Activated effector memory CD4-positive, alpha-beta T cell treated with Interleukin-2 at 50 U/mL for 16 hours (primary cell): ENCODE results near the gene ZC3H14.

Source experiments
- DNase-seq: peaks from one replicate; pipeline ENCODE4 v3.0.0-alpha.2; 2020

ZC3H14 gene

DNA sequence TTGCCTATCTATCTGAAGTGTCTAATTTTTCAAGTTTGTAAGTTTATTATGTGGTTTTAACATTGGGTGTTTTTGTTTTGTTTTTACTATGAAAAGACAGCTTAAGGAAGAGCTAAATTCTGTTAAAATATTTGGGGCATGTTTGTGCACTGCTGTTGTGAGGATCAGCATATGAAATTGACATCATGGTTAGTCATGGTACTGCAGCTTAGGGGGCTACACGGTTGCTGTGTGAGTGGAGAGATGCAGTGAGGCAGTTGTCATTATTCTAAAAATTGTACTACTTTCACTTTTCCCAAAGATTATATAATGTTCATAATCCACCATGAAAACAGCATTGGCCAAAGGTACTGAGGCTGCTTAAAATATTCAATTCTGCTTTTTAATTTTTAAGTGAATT lies 49.0 kb downstream of the ZC3H14 start:
- no peak for DNase-seq

DNA sequence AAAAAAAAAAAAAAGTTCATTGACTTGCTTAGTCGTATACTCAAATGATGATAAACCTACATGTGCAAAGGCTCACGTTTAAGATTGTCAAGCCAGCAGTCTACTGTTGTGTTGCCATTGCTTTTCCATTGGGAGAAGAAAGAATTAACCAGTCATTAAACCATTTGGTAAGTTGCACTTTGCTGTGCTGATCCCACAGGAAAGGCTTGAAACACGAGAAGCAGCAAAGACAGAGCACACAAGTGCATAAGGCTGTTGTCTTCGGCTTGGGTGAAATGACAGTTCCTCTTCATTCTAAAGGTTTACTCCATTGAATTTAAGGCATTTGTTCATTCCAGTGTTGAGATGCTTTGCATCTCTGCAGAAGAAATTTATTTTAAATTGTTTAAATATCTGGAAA lies 50.1 kb downstream of the ZC3H14 start:
- DNase-seq: no peak

DNA sequence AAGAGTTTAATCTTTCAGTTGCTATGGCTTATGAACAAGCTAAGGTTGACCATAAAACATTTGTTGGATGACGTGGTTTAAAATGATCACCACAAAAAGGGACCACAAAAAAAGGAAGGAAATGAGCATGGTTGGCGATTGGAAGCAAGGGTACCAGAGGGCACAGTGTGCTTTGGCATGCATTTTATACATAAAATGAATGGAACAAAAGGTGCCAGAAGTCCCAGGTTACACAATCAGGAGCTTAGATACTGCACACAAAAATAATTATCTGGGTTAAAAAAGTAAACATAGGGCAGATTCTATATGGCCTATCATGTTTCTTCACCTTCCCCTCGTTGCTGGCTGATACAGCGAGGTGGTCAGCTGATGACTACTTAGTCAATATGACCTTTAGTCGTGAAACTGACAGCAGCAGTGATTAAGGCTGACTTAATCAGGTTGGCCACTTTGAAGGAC lies 50.7 kb downstream of the ZC3H14 start:
- no peak for DNase-seq

DNA sequence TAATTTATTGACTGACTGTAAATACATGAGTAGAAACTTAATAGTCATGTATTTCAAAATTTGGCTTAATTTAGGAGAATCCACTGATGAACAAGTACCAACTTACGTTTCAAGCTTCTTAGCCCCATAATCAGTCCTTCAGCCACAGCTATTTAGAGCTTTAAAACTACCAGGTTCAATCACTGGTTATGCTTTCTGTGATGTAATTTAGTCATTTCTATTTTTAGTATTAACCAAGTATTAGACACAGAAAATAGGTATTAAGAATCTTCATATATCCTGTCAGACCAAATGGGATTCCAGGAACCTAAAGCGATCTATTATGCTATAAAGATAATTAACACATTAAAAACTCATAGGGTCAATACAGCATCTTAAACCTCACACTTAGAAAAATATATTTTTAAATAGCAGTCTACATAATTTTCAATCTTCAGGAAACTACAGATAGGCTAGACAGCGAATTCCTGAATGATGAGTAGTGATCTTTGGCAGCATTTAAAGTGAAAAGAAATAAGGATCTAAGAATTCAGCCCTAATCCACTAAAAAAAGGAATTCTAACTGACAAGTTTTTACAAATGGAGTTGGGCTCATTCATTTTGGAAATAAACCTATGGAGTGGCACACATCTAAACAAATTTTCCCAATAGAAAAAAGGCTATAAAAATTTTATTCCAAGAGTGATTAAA lies 51.5 kb downstream of the ZC3H14 start:
- DNase-seq: no peak

DNA sequence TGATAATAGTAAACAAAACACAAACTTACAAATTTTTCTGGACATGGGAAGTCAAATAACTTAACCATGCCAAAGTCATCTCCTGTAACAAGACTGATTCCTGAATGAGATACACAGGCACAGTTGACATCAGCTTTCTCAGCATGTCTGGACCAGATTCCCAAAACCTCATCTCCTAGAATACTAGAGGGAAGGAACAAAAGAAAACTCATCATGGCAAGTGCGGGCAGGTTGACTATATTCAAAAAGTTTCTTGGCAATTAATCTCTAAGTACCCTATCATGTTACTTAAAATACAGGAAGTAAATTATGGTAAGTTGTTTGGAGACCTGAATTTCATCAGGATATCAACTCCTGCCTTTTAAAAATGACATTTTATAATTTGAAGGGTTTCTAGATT lies 53.9 kb downstream of the ZC3H14 start:
- DNase-seq: no peak

DNA sequence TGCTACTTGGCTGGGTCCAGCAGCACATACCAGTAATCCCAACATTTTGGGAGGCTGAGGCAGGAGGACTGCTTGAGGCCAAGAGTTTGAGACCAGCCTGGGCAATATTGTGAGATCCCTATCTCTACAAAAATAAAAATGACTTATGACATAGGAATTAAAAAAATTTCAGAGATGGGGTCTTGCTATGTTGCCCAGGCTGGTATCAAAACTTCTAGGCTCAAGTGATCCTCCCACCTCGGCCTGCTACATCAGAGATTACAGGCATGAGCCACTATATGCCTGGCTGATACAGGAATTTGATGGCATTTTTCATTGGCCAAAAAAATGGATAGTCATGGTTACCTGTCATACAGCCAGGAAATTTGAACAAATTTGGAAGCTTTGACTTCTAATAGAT lies 54.6 kb downstream of the ZC3H14 start:
- DNase-seq: no peak

DNA sequence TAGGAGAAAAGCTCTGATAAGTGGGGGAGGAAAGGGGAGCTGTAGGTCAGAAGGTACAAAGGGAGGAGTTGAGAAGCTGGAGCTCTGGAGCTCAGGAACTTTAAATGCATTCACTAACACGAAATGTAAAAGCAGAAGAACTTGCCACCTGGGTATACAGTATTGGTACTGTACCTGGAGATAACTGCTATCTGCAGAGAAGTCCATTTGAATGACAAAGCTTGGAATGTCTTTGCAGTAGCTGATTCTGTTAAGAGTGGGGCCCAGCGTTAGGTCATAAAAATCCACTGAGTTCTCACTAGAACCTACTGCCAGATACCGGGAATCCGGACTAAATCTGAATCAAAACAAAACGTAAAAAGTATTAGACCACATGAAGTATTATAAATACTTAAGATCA lies 55.6 kb downstream of the ZC3H14 start:
- DNase-seq: no peak

DNA sequence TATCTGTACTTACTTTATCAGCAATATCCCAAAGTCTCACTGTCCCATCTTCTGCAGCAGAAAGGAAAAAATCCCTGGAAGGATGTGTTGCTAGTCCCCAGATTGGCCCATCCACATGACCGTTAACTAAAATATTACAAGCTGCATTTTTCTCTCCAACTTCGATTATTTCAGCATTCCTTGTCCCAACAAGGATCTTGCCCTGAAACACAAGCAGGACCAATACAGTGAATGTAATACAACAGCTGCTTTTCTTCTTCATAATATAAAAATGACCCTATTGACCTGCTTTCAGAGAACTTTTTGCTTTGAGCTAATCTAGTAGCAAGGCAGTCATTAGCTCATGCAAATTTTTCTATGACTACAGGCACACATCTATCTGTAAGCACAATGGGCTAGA lies 58.3 kb downstream of the ZC3H14 start:
- no peak for DNase-seq

DNA sequence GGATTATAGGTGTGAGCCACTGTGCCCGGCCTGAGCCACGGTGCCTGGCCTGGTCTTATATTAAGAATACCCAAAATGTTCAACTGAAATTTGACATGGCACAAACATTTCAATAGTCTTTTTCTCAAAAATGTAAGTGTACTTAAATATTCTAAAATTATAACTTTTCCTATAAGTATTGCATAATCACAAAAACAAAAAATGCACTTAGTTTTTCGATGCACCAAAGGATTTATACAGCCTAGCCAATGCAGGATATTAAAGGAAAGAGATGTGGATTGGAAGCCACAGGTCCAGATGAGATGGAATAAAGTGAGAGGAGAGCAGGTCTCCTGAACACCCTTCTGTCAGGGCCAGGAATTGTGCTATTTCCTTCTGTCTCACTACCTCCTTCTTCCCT lies 62.8 kb downstream of the ZC3H14 start:
- no peak for DNase-seq

DNA sequence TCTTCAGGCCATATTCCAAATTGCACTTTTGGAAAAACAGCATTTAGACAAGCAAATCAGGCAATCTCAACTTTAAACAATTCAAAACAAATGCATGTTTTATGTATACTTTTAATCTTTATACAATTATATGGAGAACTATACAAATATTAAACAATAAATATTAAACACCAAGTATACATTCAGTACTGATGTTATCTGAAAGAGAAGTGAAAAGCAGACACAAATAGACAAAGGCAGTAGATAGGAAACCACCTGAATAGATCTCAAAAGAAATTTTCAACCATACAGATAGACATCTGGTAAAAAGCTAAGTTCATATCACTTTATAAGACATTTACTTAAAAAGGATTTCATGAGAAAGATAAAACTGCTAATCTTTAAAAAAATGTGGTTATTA lies 65.2 kb downstream of the ZC3H14 start:
- DNase-seq: no peak

DNA sequence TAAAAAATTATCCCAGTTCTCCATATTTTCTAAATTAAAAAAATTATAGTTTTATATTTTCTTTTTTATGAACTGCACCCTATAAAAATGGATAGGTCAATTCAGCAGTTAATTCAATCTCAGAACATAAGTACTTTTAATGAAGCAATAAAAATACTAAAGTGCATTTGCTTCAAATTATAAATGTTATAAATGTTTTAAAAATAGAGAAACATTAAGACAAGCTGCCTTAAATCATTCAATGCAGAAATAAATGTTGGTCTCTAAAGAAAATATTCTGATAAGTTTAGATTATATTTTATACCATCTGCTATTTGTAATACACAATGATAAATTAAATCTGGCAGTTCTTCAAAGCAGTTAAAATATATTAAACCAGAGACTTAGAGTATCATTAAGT lies 65.6 kb downstream of the ZC3H14 start:
- DNase-seq: no peak

DNA sequence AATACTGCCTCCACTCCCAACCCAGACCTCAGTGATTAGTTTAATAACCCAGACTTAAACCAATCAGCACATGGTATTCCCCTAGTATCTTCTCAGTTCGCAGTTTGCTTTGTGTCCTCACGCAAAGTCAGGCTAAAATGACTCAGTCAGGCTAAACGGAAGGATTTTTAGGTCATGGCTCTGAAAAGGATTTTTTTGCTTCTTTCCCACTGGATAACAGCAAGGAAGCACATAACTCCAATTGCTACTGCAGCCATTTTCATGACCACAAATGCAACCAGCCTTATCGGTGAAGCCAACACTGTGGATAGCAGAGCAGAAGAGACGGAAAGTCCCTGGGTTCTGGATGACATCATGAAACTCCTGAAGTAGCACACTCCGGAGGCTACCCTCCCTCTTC lies 67.7 kb downstream of the ZC3H14 start:
- no peak for DNase-seq

DNA sequence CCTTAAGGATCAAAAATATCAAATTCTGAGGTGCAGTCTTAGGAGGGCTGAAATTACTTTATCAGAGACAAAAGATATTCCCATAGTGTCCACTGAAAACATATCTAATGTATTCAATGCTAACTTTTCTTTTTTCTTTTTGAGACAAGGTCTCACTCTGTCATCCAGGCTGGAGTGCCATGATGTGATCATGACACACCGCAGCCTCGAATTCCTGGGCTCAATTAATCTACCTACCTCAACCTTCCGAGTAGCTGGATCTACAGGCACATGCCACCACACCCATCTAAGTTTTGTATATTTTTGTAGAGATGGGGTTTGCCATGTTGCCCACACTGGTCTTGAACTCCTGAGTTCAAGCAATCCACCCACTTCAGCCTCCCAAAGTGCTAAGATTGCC lies 68.3 kb downstream of the ZC3H14 start:
- DNase-seq: no peak

DNA sequence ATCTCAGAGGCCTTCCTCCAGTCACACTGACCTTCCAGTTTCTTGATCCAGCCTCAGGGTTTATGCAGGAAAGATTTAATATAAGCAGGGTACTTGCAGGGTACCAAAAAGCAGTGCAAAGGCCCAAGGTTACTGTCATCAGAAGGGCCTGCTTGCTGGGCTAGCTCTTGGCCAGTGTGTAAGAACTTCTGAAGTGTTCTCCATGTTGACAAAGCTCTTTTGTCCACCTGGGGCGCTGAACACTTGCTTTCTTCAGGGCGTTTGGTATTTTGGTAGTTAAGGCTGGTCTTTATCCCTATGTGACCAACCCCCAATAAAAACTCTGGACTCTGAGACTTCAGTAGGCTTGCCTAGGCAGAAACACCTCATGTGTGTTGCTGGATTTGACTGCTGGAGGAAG lies 69.7 kb downstream of the ZC3H14 start:
- no peak for DNase-seq

DNA sequence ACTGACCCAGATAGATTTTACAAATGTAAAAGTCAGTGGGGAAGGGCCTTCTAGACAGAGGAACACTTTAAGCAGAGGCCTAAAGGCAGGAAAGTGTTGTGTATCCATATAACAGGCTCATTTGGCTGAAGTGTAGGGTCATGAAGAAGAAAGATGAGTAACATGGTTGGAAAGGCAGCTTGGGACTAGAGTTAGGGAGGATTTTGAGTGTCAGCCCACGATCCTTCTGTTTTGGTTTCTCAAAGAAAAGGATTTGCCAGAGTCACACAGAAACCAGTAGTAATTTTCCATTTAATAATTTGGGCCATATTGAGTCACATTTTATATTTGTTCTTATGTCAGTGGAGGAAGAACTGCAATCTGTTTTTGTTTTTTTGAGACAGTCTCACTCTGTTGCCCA lies 76.4 kb downstream of the ZC3H14 start:
- no peak for DNase-seq

DNA sequence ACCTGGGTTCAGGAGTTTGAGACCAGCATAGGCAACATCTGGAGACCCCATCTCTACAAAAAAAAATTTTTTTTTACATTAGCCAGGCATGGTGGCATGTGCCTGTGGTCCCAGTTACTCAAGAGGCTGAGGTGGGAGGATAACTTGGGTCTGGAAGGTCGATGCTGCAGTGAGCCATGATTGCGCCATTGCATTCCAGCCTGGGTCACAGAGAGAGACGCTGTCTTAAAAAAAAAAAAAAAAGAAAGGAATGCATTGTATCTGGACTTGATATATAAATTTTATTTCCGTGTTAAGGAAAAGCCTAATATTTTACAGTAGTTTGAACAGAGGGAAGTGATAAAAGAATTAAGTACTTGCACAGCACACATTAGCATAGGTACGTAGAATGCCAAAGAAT lies 97.2 kb downstream of the ZC3H14 start:
- no peak for DNase-seq

DNA sequence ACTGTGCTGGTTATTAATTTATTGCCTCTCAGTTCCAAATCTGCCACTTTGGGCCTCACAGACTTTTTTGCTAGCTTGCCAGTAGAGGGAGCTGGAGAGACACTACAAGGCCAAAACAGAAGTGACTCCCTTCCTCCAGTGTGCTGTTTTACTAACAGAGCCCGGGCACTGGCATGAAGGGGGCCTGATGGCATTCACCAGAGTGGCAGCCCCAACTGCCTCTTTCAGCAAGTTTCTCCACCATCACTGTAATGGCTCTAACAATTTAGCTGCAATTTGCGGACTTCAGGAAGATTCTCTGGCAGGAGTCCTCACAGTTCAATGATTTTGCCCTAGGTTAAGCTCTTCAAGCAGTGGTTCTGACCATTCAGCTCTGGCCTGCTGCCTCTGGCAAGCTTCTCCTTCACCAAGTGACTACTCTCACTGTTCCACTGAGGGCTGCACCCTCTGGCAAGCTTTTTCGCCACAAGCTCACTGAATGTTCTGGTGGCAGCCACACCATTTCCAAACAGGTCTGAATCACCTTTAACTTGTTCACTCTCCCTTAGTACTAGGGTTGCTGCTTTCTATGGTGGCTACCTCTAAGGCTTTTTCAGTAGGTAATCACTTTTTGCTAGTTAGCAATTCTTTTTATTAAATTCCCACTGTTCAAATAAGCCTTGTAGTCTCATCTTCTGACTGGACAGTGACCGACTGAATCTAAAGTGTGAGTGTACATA lies 104.9 kb downstream of the ZC3H14 start:
- DNase-seq: peak; percentile 7

DNA sequence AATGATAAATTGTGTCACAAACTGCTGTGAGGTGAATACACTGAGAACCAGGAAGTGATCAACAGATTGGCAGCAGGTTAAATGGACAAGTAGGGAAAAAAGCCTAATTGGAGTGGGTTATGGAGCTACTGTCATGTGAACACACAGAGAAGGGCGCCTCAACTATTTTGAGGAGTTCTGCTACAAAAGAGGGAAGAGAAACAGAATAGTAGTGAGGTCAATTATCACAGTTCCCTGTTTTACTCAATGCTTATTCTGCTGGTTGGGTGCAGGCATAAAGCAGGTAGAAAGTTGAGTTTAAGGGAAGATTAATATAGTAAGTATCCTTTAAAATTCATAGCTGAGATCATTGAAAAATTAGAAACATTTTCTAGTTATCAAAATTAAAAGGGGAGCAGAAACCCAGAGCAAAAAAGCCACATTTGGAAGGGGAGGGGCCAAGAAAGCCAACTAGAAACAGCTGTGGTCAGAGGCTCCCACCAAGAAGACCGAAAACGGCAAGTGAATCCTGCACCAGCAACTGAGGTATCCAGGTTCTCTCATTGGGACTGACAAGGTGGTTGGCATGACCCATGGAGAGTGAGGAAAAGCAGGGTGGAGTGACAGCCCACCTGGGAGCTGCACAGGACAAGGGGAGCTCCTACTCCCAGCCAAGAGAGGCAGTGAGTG lies 105.7 kb downstream of the ZC3H14 start:
- no peak for DNase-seq

DNA sequence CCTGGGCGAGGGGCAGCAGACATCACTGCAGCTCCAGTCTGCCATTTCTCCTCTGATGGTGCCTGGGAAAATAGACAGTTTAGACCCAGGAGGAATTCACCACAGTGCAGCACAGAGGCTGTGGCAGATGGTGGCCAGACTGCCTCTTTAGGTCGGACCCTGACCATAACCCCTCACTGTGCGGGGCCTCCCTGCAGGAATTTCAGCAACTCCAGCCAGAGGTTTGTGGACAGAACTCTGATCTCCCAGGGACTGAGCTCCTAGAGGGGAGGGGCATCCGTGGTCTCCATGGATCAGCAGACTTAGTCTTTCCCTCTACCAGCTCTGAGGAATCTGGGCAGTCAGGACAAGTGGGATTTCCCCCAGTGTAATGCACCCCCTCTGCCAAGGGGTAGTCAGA lies 106.5 kb downstream of the ZC3H14 start:
- DNase-seq: no peak
